ENCODE results near the gene TMEFF2.

Gene TMEFF2

GRCh38 chr2:191980483-191980882 is 214.2 kb downstream of the TMEFF2 start:
- Histone ChIP-seq H3K4me2 (ENCODE audit: low read depth, low read length, poor library complexity, severe bottlenecking) (no peak overlapping the region), H4K20me1 (ENCODE audit: insufficient read depth, low read length, poor library complexity, severe bottlenecking) (no peaks in the 10 kb centered on the region), H3K4me1 (ENCODE audit: insufficient read depth, low read length, poor library complexity, severe bottlenecking) (peaks cover 3% of the 10 kb centered on the region), H3K9me3 (ENCODE audit: insufficient read depth, low read depth, low read length) (no peaks in the 10 kb centered on the region), H3K9ac (ENCODE audit: low read depth, low read length, poor library complexity, severe bottlenecking) (no peak overlapping the region), H3K36me3 (ENCODE audit: insufficient read depth, low read length) (no peaks in the 10 kb centered on the region), H3K4me3 (ENCODE audit: low read length, poor library complexity, severe bottlenecking) (no peak overlapping the region), H2AFZ (ENCODE audit: low read length) (no peak overlapping the region), H3K79me2 (ENCODE audit: insufficient read depth, low read length) (no peaks in the 10 kb centered on the region), H3K27me3 (ENCODE audit: insufficient read depth, low read length, poor library complexity, severe bottlenecking) (no peaks in the 10 kb centered on the region), H3K9me2 (replicated peaks; ENCODE audit: low read depth, low read length) (no peaks in the 10 kb centered on the region), H3F3A (ENCODE audit: low read depth) (no peaks in the 10 kb centered on the region)
- TF ChIP-seq, protein P1, sequence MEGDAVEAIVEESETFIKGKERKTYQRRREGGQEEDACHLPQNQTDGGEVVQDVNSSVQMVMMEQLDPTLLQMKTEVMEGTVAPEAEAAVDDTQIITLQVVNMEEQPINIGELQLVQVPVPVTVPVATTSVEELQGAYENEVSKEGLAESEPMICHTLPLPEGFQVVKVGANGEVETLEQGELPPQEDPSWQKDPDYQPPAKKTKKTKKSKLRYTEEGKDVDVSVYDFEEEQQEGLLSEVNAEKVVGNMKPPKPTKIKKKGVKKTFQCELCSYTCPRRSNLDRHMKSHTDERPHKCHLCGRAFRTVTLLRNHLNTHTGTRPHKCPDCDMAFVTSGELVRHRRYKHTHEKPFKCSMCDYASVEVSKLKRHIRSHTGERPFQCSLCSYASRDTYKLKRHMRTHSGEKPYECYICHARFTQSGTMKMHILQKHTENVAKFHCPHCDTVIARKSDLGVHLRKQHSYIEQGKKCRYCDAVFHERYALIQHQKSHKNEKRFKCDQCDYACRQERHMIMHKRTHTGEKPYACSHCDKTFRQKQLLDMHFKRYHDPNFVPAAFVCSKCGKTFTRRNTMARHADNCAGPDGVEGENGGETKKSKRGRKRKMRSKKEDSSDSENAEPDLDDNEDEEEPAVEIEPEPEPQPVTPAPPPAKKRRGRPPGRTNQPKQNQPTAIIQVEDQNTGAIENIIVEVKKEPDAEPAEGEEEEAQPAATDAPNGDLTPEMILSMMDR (conservative IDR thresholded peaks at IDR 0.05; ENCODE audit: low read length): no peak
- TF ChIP-seq EZH2phosphoT487 (IDR thresholded peaks at IDR 0.05; ENCODE audit: borderline replicate concordance): no peak

DNA sequence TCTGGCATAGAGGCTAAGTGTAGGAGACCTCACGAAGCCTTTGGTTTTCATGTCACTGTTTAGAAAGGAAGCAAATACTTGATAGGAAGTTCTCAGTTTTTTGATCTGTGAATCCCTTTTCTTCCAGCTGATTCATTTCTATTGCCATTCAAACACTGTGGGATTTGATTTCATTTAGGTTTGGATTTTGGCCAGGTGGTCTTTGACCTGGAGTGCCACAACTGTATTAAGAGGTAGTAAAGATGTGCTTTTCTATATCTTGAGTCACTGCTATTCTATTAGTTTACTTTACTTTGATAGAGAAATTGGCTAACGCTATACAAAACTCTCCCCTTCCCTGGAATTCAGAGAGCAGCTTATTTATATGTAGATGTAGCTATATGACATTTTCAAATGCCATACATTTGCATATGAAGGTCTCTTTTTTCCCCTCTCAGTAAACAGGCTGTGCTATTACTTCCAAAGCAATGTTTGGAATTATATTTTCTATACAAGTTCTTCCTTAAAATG is 215.5 kb downstream of the TMEFF2 start:
- no peak overlapping the region for H3K4me3 ChIP-seq (ENCODE audit: low read length, poor library complexity, severe bottlenecking)
- H3K27me3 ChIP-seq (ENCODE audit: insufficient read depth, low read length, poor library complexity, severe bottlenecking): no peaks in the 10 kb centered on the region
- H3F3A ChIP-seq (ENCODE audit: low read depth): no peaks in the 10 kb centered on the region
- no peaks in the 10 kb centered on the region for H3K36me3 ChIP-seq (ENCODE audit: insufficient read depth, low read length)
- no peaks in the 10 kb centered on the region for H3K79me2 ChIP-seq (ENCODE audit: insufficient read depth, low read length)
- H3K9ac ChIP-seq (ENCODE audit: low read depth, low read length, poor library complexity, severe bottlenecking): no peak overlapping the region
- H3K4me1 ChIP-seq (ENCODE audit: insufficient read depth, low read length, poor library complexity, severe bottlenecking): no peaks in the 10 kb centered on the region
- TF ChIP-seq EZH2phosphoT487 (IDR thresholded peaks at IDR 0.05; ENCODE audit: borderline replicate concordance): no peak
- H3K4me2 ChIP-seq (ENCODE audit: low read depth, low read length, poor library complexity, severe bottlenecking): no peak overlapping the region
- no peak overlapping the region for H2AFZ ChIP-seq (ENCODE audit: low read length)
- no peaks in the 10 kb centered on the region for H3K9me3 ChIP-seq (ENCODE audit: insufficient read depth, low read depth, low read length)
- no peaks in the 10 kb centered on the region for H3K9me2 ChIP-seq (replicated peaks; ENCODE audit: low read depth, low read length)
- no peaks in the 10 kb centered on the region for H4K20me1 ChIP-seq (ENCODE audit: insufficient read depth, low read length, poor library complexity, severe bottlenecking)

DNA sequence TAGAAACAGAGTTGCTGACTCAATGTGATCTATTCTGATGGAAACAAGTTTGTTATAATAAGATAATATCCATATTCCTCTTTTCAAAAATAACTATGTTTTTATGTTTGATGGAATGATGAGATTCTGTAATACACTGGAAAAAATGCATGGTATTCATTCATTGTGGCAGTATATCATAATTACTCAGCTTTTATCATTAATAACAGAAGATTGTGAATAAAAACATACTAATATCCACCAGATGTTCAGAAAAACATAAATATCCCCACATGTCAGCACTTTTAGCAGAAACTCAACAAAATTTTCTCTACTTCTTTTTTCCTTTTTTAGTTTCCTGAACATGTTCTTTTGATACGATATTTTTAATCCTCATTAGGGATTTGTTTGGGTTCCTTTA is 217.0 kb downstream of the TMEFF2 start:
- H3K9ac ChIP-seq (ENCODE audit: low read depth, low read length, poor library complexity, severe bottlenecking): no peak overlapping the region
- no peak overlapping the region for H3K4me2 ChIP-seq (ENCODE audit: low read depth, low read length, poor library complexity, severe bottlenecking)
- no peak overlapping the region for H2AFZ ChIP-seq (ENCODE audit: low read length)
- no peaks in the 10 kb centered on the region for H3K9me2 ChIP-seq (replicated peaks; ENCODE audit: low read depth, low read length)
- H3K79me2 ChIP-seq (ENCODE audit: insufficient read depth, low read length): no peaks in the 10 kb centered on the region
- no peaks in the 10 kb centered on the region for H3K36me3 ChIP-seq (ENCODE audit: insufficient read depth, low read length)
- no peaks in the 10 kb centered on the region for H3K4me1 ChIP-seq (ENCODE audit: insufficient read depth, low read length, poor library complexity, severe bottlenecking)
- H3K9me3 ChIP-seq (ENCODE audit: insufficient read depth, low read depth, low read length): no peaks in the 10 kb centered on the region
- no peaks in the 10 kb centered on the region for H3F3A ChIP-seq (ENCODE audit: low read depth)
- no peaks in the 10 kb centered on the region for H3K27me3 ChIP-seq (ENCODE audit: insufficient read depth, low read length, poor library complexity, severe bottlenecking)
- H3K4me3 ChIP-seq (ENCODE audit: low read length, poor library complexity, severe bottlenecking): no peak overlapping the region
- no peaks in the 10 kb centered on the region for H4K20me1 ChIP-seq (ENCODE audit: insufficient read depth, low read length, poor library complexity, severe bottlenecking)
- TF ChIP-seq, protein P1 (conservative IDR thresholded peaks at IDR 0.05; ENCODE audit: low read length): no peak
- no peak for TF ChIP-seq EZH2phosphoT487 (IDR thresholded peaks at IDR 0.05; ENCODE audit: borderline replicate concordance)

DNA sequence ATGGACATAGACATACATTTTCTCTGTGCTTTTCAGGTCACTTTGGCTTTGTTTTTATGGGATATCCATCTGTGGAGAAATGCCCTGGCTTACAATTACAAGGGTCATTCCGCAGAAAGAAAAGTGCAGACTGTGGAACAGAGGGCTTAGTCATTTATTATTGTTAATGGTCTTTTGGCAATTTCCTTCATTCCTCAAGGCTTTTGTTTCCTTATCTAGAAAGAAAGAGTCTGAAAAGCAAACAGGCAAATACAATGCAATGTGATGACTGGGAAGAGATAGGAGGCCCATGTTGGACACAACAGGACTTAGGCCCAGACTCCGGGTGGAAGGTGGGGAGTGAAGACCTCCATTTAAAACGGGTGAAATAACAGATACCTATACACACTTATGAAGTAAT is 218.3 kb downstream of the TMEFF2 start:
- TF ChIP-seq EZH2phosphoT487 (IDR thresholded peaks at IDR 0.05; ENCODE audit: borderline replicate concordance): no peak
- TF ChIP-seq, protein P1 (conservative IDR thresholded peaks at IDR 0.05; ENCODE audit: low read length): no peak
- Histone ChIP-seq H3K9me3 (ENCODE audit: insufficient read depth, low read depth, low read length) (no peaks in the 10 kb centered on the region), H3K9me2 (replicated peaks; ENCODE audit: low read depth, low read length) (no peaks in the 10 kb centered on the region), H3K79me2 (ENCODE audit: insufficient read depth, low read length) (no peaks in the 10 kb centered on the region), H3K4me3 (ENCODE audit: low read length, poor library complexity, severe bottlenecking) (no peak overlapping the region), H3K36me3 (ENCODE audit: insufficient read depth, low read length) (no peaks in the 10 kb centered on the region), H3K9ac (ENCODE audit: low read depth, low read length, poor library complexity, severe bottlenecking) (no peak overlapping the region), H3K27me3 (ENCODE audit: insufficient read depth, low read length, poor library complexity, severe bottlenecking) (no peaks in the 10 kb centered on the region), H3K4me2 (ENCODE audit: low read depth, low read length, poor library complexity, severe bottlenecking) (no peak overlapping the region), H3K4me1 (ENCODE audit: insufficient read depth, low read length, poor library complexity, severe bottlenecking) (no peaks in the 10 kb centered on the region), H3F3A (ENCODE audit: low read depth) (no peaks in the 10 kb centered on the region), H2AFZ (ENCODE audit: low read length) (no peak overlapping the region), H4K20me1 (ENCODE audit: insufficient read depth, low read length, poor library complexity, severe bottlenecking) (no peaks in the 10 kb centered on the region)

Data from Loucy (cell line).